HEK293 (cell line): Measurements from ENCODE around the gene TRNAU1AP.
A peak's percentile ranks its signal among the peaks of the same experiment; 100 is the strongest.

Source experiments
- CTCF ChIA-PET: fragments of 350-600 bp; formaldehyde crosslinking; extraction: SDS; loops from one replicate; lab custom pipeline; 2021; ENCODE audit warnings: antibody characterized with exemption; lab: Yijun Ruan, JAX
- POLR2A ChIA-PET: fragments of 300-600 bp; formaldehyde crosslinking; extraction: SDS; loops from one replicate; lab custom pipeline; 2020; ENCODE audit warnings: antibody characterized with exemption, inconsistent platforms; lab: Yijun Ruan, JAX
- H3K27ac ChIP-seq: fragments of 200-500 bp; sonication (Bioruptor generic); 2 replicates; pipeline ENCODE4 v1.5.1; 2014; ENCODE audit warnings: low read depth, low read length, control low read depth, inconsistent platforms; ENCODE audit errors: extremely low read depth
- H3K36me3 ChIP-seq, 2 experiments: fragments of 200-500 bp in 1 of 2; sonication (Bioruptor generic) in 1 of 2; 1 replicate in 1 of 2; 2 replicates in 1 of 2; pipeline ENCODE4 v1.5.1; 2014 to 2017; ENCODE audit warnings: inconsistent platforms in 2 of 2, low read length in 2 of 2; ENCODE audit not compliant: control insufficient read depth in 2 of 2, insufficient read depth in 1 of 2
- H3K4me1 ChIP-seq: fragments of 200-500 bp; sonication (Bioruptor generic); 2 replicates; pipeline ENCODE4 v1.5.1; 2014; ENCODE audit warnings: mild to moderate bottlenecking, low read length, inconsistent platforms; ENCODE audit not compliant: control insufficient read depth, insufficient read depth
- H3K4me3 ChIP-seq: 2 replicates; pipeline ENCODE4 v1.5.1; 2011; ENCODE audit warnings: low read depth, mild to moderate bottlenecking, control low read depth, low read length, moderate library complexity
- H3K9me3 ChIP-seq: fragments of 200-500 bp; sonication (Bioruptor generic); 2 replicates; pipeline ENCODE4 v1.5.1; 2014; ENCODE audit warnings: low read depth, low read length, inconsistent platforms; ENCODE audit not compliant: control insufficient read depth, insufficient read depth
- AEBP2 ChIP-seq: fragments of 450-650 bp; formaldehyde crosslinking; IDR thresholded peaks from 2 replicates; pipeline ENCODE4 v1.5.1; 2016; ENCODE audit warnings: missing biosample characterization, missing genetic modification characterization, borderline replicate concordance
- FEZF1 ChIP-seq: fragments of 450-650 bp; formaldehyde crosslinking; IDR thresholded peaks from 2 replicates; pipeline ENCODE4 v1.5.1; 2016; ENCODE audit warnings: missing biosample characterization, missing genetic modification characterization
- KLF10 ChIP-seq: fragments of 450-650 bp; IDR thresholded peaks from 2 replicates; pipeline ENCODE4 v1.5.1; 2018; ENCODE audit warnings: missing biosample characterization, mild to moderate bottlenecking, missing genetic modification characterization
- PRDM10 ChIP-seq: fragments of 450-650 bp; formaldehyde crosslinking; IDR thresholded peaks from 2 replicates; pipeline ENCODE4 v1.5.1; 2016; ENCODE audit warnings: missing biosample characterization, missing genetic modification characterization
- TCF7L2 ChIP-seq: IDR thresholded peaks from 2 replicates; pipeline ENCODE4 v1.6.1; 2011; ENCODE audit warnings: low read depth, mild to moderate bottlenecking, inconsistent platforms, low read length, moderate library complexity, borderline replicate concordance
- ZBTB10 ChIP-seq: fragments of 450-650 bp; formaldehyde crosslinking; IDR thresholded peaks from 2 replicates; pipeline ENCODE4 v1.5.1; 2016; ENCODE audit warnings: missing biosample characterization, missing genetic modification characterization
- ZBTB20 ChIP-seq: fragments of 450-650 bp; formaldehyde crosslinking; IDR thresholded peaks from 2 replicates; pipeline ENCODE4 v1.5.1; 2016; ENCODE audit warnings: missing biosample characterization, missing genetic modification characterization
- ZBTB7A ChIP-seq: fragments of 450-650 bp; formaldehyde crosslinking; IDR thresholded peaks from 2 replicates; pipeline ENCODE4 v1.5.1; 2016; ENCODE audit warnings: low read depth, missing biosample characterization, missing genetic modification characterization
- ZBTB8A ChIP-seq: fragments of 450-650 bp; formaldehyde crosslinking; IDR thresholded peaks from 2 replicates; pipeline ENCODE4 v1.5.1; 2016; ENCODE audit warnings: missing biosample characterization, missing genetic modification characterization
- ZFP37 ChIP-seq: fragments of 450-650 bp; formaldehyde crosslinking; IDR thresholded peaks from 2 replicates; pipeline ENCODE4 v1.5.1; 2016; ENCODE audit warnings: missing biosample characterization, missing genetic modification characterization
- ZFP41 ChIP-seq: fragments of 450-650 bp; formaldehyde crosslinking; IDR thresholded peaks from 2 replicates; pipeline ENCODE4 v1.5.1; 2016; ENCODE audit warnings: missing biosample characterization, missing genetic modification characterization, borderline replicate concordance
- ZNF2 ChIP-seq: fragments of 450-650 bp; formaldehyde crosslinking; IDR thresholded peaks from 2 replicates; pipeline ENCODE4 v1.5.1; 2016; ENCODE audit warnings: missing biosample characterization, missing genetic modification characterization
- ZNF214 ChIP-seq: fragments of 450-650 bp; formaldehyde crosslinking; IDR thresholded peaks from 2 replicates; pipeline ENCODE4 v1.5.1; 2017; ENCODE audit warnings: missing biosample characterization, mild to moderate bottlenecking, missing genetic modification characterization, borderline replicate concordance
- ZNF24 ChIP-seq: fragments of 450-650 bp; formaldehyde crosslinking; IDR thresholded peaks from 2 replicates; pipeline ENCODE4 v1.5.1; 2016; ENCODE audit warnings: missing biosample characterization, missing genetic modification characterization
- ZNF423 ChIP-seq: fragments of 450-650 bp; formaldehyde crosslinking; IDR thresholded peaks from 2 replicates; pipeline ENCODE4 v1.5.1; 2016; ENCODE audit warnings: missing biosample characterization, missing genetic modification characterization
- ZNF501 ChIP-seq: fragments of 450-650 bp; formaldehyde crosslinking; IDR thresholded peaks from 2 replicates; pipeline ENCODE4 v1.5.1; 2016; ENCODE audit warnings: missing biosample characterization, missing genetic modification characterization
- ZNF548 ChIP-seq: fragments of 450-650 bp; formaldehyde crosslinking; IDR thresholded peaks from 2 replicates; pipeline ENCODE4 v1.5.1; 2016; ENCODE audit warnings: missing biosample characterization, missing genetic modification characterization
- ZNF549 ChIP-seq: fragments of 450-650 bp; IDR thresholded peaks from 2 replicates; pipeline ENCODE4 v1.5.1; 2018; ENCODE audit warnings: missing biosample characterization, missing genetic modification characterization, mild to moderate bottlenecking, inconsistent platforms, moderate library complexity
- ZNF621 ChIP-seq: fragments of 450-650 bp; formaldehyde crosslinking; IDR thresholded peaks from 2 replicates; pipeline ENCODE4 v1.5.1; 2017; ENCODE audit warnings: missing biosample characterization, missing genetic modification characterization
- ZNF660 ChIP-seq: fragments of 450-650 bp; IDR thresholded peaks from 2 replicates; pipeline ENCODE4 v1.5.1; 2018; ENCODE audit warnings: missing biosample characterization, mild to moderate bottlenecking, missing genetic modification characterization
- TF ChIP-seq, protein P1 (sequence below): fragments of 450-650 bp; formaldehyde crosslinking; IDR thresholded peaks from 2 replicates; pipeline ENCODE4 v1.5.1; 2016; ENCODE audit warnings: missing biosample characterization, missing genetic modification characterization
- TF ChIP-seq, protein P2 (sequence below): fragments of 450-650 bp; formaldehyde crosslinking; IDR thresholded peaks from 2 replicates; pipeline ENCODE4 v1.5.1; 2016; ENCODE audit warnings: missing biosample characterization, missing genetic modification characterization, low read depth
- TF ChIP-seq, protein P3 (sequence below): fragments of 450-650 bp; formaldehyde crosslinking; optimal IDR thresholded peaks from 2 replicates; pipeline ENCODE3; 2016; ENCODE audit warnings: missing biosample characterization, mild to moderate bottlenecking, missing genetic modification characterization
- TF ChIP-seq, protein P4 (sequence below): fragments of 450-650 bp; formaldehyde crosslinking; IDR thresholded peaks from 2 replicates; pipeline ENCODE4 v1.5.1; 2016; ENCODE audit warnings: missing biosample characterization, missing genetic modification characterization

TRNAU1AP gene

DNA sequence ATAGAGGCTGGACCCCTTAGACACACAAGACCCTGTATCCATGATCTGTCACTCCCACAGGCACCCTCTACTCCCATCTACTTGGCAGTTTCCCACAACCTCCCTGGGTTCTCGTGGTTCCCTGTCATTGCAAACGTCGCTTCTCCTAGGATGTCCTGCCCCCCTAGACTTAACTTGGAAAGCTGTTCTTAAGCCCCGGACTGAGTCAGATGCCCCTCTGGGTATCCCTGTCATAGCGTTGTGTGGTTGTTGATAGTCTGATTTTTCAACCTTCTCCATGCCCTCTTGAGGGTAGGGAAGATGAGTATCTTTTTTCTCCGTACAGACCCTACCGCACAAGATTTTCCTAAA lies 35.3 kb upstream of the TRNAU1AP start:
- peak overlapping the region; percentile 94; the same call in 1 of the 2 replicates for H3K27ac ChIP-seq
- ChIA-PET CTCF (interaction anchor here (0.7 to 1.4 kb wide), 4 partner anchors 10 to 360 kb away, joined by 3 to 4 read pairs (median 4); partner anchors contain the start of gene RCC1), POLR2A (interaction anchor here (3.3 to 5.7 kb wide), 2 partner anchors 11 to 64 kb away, joined by 30 to 34 read pairs; partner anchors contain the start of gene RCC1)
- H3K36me3 ChIP-seq = peaks cover 5 to 40% of the 10 kb centered on the region in 2 experiments; a peak in 2 of 3 replicates
- peak overlapping the region; percentile 71 for H3K4me3 ChIP-seq
- H3K4me1 ChIP-seq = no peaks in the 10 kb centered on the region
- H3K9me3 ChIP-seq = no peaks in the 10 kb centered on the region
- TF ChIP-seq, protein P1, sequence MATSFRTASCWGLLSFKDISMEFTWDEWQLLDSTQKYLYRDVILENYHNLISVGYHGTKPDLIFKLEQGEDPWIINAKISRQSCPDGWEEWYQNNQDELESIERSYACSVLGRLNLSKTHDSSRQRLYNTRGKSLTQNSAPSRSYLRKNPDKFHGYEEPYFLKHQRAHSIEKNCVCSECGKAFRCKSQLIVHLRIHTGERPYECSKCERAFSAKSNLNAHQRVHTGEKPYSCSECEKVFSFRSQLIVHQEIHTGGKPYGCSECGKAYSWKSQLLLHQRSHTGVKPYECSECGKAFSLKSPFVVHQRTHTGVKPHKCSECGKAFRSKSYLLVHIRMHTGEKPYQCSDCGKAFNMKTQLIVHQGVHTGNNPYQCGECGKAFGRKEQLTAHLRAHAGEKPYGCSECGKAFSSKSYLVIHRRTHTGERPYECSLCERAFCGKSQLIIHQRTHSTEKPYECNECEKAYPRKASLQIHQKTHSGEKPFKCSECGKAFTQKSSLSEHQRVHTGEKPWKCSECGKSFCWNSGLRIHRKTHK (tag by site-specific recombination) = no peak
- TF ChIP-seq ZNF501 = 0 out of 2 replicates have a peak, but pooled peaks have one; percentile 49
- no peak for TF ChIP-seq PRDM10 (tag by site-specific recombination)
- no peak for TF ChIP-seq ZNF423
- TF ChIP-seq ZBTB8A (tag by site-specific recombination) = no peak
- TF ChIP-seq ZNF2 (tag by site-specific recombination) = no peak
- no peak for TF ChIP-seq ZNF660 (tag by site-specific recombination)
- peak; percentile 48; the same call in 1 of the 2 replicates for TF ChIP-seq ZNF24 (tag by site-specific recombination)
- TF ChIP-seq, protein P2, sequence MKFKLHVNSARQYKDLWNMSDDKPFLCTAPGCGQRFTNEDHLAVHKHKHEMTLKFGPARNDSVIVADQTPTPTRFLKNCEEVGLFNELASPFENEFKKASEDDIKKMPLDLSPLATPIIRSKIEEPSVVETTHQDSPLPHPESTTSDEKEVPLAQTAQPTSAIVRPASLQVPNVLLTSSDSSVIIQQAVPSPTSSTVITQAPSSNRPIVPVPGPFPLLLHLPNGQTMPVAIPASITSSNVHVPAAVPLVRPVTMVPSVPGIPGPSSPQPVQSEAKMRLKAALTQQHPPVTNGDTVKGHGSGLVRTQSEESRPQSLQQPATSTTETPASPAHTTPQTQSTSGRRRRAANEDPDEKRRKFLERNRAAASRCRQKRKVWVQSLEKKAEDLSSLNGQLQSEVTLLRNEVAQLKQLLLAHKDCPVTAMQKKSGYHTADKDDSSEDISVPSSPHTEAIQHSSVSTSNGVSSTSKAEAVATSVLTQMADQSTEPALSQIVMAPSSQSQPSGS = no peak
- no peak for TF ChIP-seq KLF10 (tag by site-specific recombination)
- no peak for TF ChIP-seq ZNF621
- TF ChIP-seq, protein P3, sequence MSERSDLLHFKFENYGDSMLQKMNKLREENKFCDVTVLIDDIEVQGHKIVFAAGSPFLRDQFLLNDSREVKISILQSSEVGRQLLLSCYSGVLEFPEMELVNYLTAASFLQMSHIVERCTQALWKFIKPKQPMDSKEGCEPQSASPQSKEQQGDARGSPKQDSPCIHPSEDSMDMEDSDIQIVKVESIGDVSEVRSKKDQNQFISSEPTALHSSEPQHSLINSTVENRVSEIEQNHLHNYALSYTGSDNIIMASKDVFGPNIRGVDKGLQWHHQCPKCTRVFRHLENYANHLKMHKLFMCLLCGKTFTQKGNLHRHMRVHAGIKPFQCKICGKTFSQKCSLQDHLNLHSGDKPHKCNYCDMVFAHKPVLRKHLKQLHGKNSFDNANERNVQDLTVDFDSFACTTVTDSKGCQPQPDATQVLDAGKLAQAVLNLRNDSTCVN (tag by site-specific recombination) = no peak
- TF ChIP-seq TCF7L2 = no peak
- TF ChIP-seq ZBTB10 (tag by site-specific recombination) = no peak
- peak; percentile 61; the same call in 1 of the 2 replicates for TF ChIP-seq ZBTB20 (tag by site-specific recombination)
- TF ChIP-seq AEBP2 = no peak
- no peak for TF ChIP-seq ZFP41 (tag by site-specific recombination)
- TF ChIP-seq ZFP37 (tag by site-specific recombination) = no peak
- no peak for TF ChIP-seq ZNF549
- no peak for TF ChIP-seq ZNF548 (tag by site-specific recombination)
- TF ChIP-seq, protein P4, sequence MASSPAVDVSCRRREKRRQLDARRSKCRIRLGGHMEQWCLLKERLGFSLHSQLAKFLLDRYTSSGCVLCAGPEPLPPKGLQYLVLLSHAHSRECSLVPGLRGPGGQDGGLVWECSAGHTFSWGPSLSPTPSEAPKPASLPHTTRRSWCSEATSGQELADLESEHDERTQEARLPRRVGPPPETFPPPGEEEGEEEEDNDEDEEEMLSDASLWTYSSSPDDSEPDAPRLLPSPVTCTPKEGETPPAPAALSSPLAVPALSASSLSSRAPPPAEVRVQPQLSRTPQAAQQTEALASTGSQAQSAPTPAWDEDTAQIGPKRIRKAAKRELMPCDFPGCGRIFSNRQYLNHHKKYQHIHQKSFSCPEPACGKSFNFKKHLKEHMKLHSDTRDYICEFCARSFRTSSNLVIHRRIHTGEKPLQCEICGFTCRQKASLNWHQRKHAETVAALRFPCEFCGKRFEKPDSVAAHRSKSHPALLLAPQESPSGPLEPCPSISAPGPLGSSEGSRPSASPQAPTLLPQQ (tag by site-specific recombination) = no peak
- TF ChIP-seq FEZF1 = no peak
- TF ChIP-seq ZNF214 (tag by site-specific recombination) = no peak
- no peak for TF ChIP-seq ZBTB7A (tag by site-specific recombination)
